HG03139 (cell line): ENCODE data around the gene LRRC7.

Source experiments
- ATAC-seq: cut with Tn5 transposase; IDR thresholded peaks from one replicate; pipeline ENCODE4 v1.9.1; 2021; ENCODE audit not compliant: unreplicated experiment

LRRC7 gene

DNA sequence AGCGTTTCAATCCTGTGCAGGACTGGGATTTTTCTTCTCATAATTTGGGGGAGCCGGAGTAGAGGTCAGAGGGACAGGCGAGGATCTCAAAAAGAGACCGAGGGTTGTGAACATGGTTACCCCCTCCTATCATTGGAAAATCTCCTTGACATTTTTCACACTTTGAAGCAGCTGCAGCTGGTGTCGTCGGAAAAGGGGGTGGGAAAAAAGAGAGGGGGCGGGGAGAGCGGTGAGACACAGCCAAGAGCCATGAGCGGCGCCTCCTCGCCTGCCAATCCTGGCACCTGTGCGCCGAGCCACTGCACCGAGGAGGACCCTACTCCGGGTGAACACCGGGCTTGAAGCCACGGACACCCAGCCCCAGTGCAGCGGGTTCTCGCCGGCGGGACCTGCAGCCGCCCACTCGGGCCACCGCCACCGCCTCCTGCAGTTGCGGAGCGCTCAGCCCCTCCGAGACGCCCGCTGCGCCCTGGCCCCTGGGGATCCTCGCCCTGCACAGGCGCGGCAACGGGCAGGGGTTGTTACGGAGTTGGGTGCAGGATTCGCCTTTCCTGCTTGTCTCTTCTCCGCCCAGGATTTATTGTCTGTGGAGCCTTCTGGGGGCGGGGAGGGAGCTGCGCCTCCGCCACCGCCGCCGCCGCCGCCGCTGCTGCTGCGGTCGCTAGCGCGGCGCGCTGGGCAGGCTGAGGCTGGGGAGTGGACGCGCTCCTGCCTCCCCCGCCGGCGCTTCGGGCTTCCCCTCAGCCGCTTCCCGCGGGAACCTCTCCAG is at the start of gene LRRC7:
Gene LRRC7, plus strand, starts transcription at position 271 of the 769 bp plus-strand sequence. CDS start 718 bp downstream, outside the sequence.
- ATAC-seq = no peak

DNA sequence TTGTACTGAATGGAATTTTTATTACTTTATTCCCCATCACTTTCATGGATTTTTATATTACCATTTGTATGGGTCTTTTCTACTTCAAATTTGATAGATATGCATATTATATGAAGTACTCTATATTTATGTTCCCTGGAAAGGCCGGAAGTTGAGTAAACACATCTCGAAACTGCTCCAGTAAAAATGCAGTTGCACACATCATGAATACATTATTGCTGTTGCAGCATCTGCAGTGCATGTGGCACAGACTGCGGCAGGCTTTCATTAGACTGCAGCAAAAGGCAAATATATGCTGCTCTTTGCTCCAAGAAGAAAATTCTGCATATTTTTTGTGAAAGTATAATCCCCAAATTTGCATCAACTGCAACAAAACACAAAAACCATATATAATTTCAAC is 48.7 kb upstream of the LRRC7 start:
- no peak for ATAC-seq

DNA sequence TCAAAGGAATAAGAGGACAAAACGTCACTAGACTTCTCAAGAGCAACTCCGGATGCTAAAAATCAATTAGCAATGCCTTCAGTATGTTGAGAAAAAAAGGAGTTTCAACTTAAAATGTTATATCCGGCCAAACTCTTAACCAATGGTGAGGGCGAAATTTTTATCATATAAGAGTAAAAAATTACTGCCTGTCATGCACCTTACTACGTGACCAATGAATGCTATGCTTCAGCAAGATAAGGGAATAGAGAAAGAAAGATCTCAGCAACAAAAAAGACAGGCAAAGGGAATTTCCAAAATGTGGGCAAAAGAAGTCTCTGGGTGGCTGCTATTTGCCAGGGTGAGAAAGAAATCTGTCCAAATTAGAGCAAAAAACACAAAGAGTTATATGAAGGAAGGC is 47.4 kb upstream of the LRRC7 start:
- no peak for ATAC-seq

DNA sequence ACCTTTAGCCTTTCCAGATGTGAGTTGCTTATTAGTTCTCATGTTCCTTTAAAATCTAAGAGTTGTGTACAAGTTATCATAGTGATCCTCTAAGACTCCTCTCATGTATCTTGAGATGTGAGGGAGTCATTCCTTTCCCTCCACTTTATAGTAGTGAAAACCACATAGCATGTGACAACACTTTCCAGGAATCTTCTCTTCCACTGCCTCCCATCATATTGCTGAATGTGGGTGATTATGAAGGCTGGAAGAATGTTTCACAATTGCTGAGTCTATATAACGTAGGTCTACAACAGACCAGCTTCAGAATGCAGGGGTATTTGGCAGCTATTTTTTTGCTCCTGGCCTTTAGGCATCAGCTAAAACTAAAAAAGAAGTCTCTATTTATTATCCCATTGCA is 44.7 kb upstream of the LRRC7 start:
- no peak for ATAC-seq

DNA sequence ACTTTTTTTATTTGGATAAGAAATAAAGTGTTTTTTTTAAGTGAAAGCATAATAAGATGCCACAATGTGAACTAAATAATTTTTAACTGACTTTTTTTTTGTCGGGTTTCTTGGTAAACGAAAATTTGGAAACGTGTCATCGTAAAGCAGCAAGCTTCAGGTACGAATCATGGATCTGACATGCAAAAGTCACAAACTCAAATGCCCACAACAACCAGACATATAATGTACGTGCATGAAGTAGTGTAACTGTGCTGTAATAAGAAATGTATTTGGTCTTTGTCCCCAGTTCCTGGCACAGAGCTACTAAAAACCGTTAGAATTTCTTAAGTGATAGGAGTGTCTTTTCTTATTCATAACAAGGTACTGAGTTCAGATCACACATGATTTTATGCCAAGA is 44.3 kb upstream of the LRRC7 start:
- no peak for ATAC-seq

DNA sequence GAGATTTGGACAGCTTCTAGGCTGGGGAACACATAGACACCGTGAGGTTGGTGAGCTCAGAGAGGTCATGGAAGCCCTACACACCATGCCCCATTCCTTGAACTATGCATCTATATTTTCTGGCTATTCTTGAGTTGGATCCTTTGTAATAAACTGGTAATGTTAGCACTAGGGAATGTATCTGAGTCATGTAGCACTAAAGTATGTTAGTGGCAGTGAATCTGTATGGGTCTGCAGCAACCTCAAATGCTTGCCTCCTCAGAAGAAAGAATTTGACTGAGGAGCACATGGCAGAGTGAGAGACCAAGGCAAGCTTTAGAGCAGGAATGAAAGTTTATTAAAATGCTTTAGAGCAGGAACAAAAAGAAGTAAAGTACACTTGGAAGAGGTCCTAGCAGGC is 43.7 kb upstream of the LRRC7 start:
- ATAC-seq = no peak

DNA sequence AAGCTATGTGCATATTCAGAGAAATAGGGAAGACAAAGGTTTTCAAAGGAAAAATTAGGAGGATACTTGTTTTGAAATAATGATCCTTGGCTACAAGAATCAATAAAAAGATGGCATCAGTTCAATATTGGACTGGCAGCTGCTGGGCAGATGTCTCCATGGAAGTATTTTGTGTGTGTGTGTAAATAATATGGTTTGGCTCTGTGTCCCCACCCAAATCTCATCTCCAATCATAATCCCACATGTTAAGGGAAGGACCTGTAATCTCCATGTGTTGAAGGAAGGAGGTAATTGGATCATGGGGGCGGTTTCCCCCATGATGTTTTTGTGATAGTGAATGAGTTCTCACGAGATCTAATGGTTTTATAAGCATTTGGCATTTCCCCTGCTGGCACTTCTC is 40.4 kb upstream of the LRRC7 start:
- no peak for ATAC-seq

DNA sequence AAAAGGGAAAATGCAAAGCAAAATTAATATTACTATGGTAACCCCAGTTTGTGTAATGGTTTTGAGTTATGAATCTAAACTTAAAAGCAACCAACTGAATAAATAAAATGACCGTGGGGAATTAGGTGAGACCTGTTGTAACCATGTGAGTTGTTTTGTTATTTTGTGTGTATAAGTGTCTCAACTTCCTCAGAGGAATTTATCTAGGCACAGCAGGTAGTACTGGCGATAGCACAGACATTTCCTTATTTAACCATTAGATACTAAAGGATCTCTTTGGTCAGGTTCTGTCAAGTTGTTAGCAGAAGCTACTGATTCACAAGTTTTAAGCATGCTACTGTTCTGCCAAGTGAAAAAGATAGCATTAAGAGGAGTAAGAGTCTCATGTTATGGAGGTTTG is 39.3 kb upstream of the LRRC7 start:
- no peak for ATAC-seq

DNA sequence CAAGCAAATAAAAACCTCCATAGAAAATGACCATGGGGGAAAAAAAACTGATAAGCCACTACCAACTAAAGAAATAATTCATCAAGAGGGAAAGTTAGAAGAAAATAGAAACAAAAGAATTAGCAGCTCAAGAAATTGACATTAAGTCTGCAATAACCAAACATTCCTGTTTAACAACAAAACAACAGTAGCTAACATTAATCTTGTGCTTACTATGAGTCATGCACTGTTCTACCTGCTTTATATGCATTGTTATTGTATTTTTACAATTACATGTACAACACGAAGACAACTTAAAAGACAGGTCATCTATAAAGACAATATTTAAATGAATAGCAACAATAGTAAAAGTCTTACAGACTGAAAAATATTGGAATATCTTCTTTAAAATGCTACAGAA is 34.4 kb upstream of the LRRC7 start:
- ATAC-seq = no peak

DNA sequence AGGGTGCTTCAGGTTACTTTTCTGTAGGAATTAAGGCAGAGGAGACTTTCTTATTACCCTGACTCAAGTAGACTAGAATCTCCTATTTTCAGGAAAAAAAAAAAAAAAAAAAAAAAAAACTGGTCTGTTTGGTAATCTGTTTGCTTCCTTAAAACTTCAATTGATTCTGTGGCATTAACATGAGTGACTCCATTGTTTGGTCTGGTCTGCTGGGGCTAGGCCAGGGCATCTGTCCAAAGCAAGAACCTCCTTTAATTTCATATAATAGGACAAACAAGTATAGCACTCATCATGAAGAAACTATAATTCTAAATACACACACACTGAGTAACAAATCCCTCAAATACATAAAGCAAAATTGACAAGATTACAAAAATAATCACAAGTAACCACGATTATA is 32.9 kb upstream of the LRRC7 start:
- ATAC-seq = no peak

DNA sequence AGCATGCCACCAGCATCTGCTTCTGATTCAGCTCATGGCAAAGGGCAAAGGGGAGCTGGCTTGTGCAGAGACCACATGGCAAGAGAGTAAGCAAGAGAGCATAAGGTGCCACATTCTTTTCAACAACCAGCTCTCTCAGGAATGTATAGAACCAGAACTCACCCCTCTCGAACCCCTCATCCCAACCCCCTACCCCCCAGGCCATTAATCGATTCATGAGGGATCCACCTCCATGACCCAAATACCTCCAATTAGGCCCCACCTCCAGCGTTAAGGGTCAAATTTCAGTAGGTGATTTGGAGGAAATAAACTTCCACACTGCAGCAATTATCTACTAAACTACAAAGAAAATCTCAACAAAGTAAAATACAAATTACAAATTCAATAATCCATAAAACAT is 32.2 kb upstream of the LRRC7 start:
- ATAC-seq = no peak

DNA sequence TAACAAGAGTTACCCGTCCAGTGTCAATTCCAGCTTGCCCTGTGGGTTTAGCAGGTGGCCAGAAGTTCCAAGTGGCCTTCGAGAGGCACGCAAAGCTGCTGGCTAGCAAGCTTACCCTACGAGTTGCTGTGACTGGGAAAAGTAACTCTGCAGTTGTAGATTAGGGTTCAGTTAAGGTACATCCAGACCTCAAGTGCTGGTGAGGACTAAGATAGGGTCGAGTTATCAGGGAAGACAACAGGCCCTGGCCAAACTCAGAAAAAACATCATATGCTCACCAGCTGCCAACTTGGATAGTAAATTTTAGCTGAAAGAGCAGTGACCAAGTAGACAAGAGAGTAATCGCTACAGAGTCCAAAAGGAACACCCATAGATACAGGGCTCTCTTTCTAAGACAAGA is 27.7 kb upstream of the LRRC7 start:
- no peak for ATAC-seq

DNA sequence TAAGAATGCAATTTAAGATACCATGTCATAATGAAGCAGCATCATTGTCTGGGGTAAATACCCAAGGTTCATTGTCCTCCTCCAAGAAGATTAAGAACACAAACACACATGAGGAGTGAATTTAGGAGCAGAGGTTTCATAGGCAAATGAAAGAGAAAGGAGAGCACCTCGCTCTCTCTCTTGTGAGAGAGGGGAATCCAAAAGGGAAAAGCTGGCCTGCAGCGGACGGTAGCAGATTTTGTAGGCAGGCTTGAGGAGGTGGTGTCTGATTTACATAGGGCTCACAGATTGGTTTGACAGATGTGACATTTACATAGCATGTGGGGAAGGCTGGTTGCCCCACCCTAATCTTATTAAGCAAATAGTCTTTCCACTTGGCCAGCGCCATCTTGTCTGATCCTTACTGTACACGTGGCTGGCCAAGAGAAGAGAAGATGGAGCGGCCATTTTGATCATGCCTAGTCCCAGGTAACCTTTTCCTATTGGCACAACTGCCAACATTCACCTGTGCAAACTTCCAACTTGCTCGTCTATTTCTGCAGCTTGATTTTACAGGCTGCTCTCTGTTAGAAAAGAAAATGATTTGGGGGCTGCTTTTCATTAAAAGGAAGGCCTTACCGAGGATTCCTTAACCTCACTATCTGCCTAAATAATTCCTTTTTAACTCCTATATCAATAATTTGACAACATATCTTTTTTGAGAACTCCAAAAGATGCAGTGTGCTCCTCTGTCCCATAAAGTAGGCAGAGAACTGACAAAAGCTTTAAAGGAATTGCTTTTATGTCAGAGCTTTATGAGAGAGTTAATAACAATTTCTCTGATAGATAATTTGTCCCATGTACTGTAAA is 16.0 kb upstream of the LRRC7 start:
- ATAC-seq = no peak

DNA sequence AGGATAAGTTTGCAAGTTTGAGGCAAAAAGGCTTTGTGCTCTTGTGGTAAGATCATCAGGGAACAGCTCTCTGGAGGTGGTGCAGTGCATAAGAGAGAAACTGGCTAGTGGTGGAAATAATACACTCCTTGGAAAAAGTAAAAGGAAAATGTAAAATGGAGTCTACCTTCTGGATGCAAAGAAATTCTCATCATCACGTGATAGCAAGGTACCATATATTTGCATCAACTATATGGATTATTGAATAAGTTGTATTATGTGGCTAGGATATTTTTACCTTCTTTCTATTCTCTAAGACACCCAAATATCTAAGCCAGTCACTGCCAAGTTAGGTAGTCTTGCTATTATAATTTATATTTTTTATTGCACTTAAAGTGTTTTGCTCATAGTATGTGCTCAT is 14.0 kb upstream of the LRRC7 start:
- ATAC-seq = no peak

DNA sequence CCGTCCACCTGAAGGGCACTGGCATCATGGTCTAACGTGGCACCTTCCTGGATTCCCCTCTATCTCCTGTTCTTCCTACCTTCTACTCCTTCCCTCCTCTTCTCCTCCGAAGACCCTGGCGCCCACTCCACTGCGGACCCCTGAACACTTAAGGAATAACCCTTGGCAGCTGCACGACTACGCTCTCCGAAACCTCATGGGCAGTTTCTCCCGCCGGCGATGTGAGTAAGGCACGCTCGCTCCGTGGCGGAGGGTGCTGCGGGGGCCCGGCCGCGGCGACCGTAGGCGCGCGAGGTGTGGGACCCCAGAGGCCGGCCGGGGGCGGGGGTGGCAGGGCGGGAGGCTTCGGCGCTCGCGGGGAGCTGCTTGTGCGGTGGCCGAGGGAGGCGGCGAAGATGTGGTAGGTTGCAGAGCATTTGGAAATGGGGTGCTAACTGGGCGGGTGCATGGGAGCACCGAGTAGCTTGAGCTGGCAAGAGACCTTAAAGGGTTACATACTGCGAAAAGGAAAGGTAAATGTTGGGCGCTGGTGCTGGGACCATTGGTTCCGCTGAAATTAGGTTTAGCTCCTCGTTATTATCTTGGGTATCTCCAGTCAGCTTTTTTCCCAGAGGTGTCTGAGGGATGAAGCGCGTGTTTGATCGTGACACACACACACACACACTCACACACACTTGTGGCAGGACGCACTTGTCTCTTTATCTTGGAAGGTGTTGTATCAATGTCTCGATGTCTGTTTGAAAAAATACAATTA is 876 bp downstream of the LRRC7 start:
- no peak for ATAC-seq

DNA sequence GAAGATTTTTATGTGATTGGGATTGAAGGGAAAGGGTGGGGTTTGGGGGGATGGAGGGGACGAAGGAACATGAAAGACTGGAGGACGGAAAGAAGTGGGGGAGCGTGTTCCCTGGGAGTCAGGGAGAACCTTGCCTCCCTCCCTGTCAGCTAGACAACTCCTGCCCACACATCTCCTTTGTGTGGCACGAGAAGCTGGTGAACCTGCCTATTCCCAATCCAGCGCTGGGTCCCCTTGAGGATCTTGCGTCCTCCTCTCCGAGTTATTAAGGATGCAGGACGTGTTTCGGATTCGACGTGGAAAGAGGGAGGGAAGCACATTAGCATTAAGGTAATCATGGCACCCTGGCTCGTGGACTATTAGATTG is 1.4 kb downstream of the LRRC7 start:
- no peak for ATAC-seq

DNA sequence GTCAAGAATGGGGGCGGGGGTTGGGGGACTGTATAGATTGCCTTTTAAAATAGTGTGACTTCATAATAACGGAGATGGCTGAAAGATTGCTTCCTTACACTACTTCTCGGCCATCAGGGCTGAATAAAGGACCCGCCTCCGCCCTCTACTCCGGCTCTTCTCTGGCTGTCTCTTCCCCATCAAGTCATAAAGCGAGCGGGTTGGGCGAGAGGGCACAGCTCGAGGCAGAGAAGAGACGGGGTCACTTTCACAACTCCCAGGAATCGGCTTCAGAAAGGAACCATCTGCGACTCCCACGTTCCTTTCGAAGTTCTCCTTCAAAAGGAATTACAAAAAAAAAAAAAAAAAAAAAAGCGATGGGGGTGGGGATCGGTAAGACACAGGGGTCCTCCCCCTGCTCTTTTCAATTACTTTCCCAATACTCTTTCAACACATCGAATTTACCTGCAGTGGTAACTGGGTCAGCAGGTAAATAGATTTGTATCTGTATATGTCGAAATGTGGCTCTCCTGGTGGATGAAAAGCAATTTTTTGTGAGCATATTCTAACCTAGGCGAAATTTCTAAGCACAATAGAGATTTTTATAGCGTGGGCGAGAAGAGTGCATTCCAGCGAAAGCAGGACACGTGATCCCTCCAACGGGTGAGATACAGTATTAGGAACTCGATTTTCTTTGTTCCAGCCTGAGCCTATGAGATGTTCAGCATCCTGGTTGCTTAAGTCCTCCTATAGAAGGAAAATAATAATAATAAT is 2.0 kb downstream of the LRRC7 start:
- ATAC-seq = no peak

DNA sequence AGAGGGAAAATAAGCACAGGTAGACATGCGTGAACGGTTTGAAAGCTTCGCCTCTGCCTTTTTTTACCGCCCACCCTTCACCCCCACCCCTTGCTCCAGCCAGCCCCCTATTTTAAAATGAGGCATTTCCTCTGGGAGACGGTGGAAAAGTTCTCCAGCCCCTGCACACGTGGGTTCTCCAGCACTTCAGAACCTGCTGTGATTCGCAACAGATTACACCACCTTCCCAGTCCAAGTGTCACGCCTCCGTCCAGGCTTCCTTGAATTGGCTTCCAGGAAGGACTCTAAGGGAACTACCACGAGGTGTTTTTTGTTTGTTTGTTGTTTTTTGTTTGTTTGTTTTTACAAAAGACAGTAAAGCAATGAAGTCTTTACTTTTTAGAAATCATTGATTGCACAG is 2.6 kb downstream of the LRRC7 start:
- no peak for ATAC-seq

DNA sequence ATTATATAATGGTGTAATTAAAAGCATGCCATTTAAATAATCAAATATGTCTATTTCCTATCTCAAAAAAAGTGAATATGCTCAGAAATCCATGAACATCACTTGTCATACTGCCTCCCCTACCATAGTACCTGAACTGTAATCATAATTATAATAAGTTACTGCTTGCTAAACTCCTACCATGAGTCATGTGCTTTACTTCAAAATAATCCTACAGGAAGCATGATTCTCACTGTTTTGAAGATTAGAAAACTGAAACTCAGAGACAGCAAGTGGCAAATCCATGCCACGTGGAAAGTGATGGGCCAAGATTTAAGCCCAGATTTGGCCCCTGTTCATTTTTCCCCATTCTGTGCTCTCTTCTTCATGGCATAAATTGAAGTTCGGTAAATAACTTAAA is 5.2 kb downstream of the LRRC7 start:
- ATAC-seq = no peak

DNA sequence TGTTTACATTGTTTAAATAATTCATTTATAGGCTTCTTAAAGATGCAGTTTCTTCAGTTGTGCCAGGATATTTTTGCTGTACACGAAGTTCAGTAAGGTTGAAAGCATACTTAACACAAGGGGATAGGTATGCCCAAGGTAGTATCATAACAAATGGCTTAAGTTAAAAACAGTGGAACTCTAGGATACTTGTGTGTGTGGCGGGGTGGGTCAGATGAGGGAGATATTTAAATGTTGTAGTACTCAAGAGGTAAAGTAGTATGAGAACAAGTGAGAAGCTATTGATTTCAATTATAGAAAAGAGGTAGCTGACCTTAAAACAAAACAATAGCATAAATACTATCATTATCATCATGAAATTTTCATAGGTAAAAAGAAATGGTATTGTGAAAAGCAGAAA is 6.2 kb downstream of the LRRC7 start:
- no peak for ATAC-seq

DNA sequence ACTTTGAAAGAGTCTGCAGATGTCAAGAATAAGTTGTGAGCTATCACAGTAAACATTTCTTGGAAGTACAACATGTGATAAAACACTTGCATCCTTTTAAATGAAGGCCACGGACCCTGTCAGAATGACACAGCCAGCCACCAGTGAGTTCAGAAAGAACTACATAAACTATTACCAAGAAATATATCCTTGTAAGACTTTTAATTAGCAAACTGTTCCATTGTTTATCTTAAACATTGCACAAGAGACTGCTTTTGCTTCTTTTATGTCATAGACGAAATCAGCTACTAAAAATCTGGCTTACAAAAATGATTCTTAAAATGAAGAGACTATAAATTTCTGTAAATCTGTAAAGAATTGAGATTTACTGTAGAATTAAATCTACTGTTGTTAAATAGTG is 17.9 kb downstream of the LRRC7 start:
- ATAC-seq = no peak
